Mucosa of rectum (tissue), 2 donors: ENCODE measurements around the gene CASZ1.
A peak's percentile ranks its signal among the peaks of the same experiment; 100 is the strongest.

Experiments
- H3K27ac ChIP-seq, 2 donors: one replicate each; pipeline ENCODE4 v1.7.0; 2013; ENCODE audit warnings: inconsistent platforms in 2 of 2, low read depth in 2 of 2, low read length in 2 of 2
- H3K27me3 ChIP-seq, 2 donors: one replicate each; pipeline ENCODE4 v1.7.0; 2013; ENCODE audit warnings: low read length in 2 of 2; ENCODE audit not compliant: control insufficient read depth in 2 of 2, insufficient read depth in 2 of 2
- H3K36me3 ChIP-seq, 2 donors: one replicate each; pipeline ENCODE4 v1.7.0; 2013; ENCODE audit warnings: low read length in 2 of 2; ENCODE audit not compliant: control insufficient read depth in 2 of 2, insufficient read depth in 2 of 2
- H3K4me1 ChIP-seq, 2 donors: one replicate each; pipeline ENCODE4 v1.7.0; 2013; ENCODE audit warnings: low read length in 2 of 2, mild to moderate bottlenecking in 1 of 2; ENCODE audit not compliant: control insufficient read depth in 2 of 2, insufficient read depth in 2 of 2
- H3K4me3 ChIP-seq, 2 donors: one replicate each; pipeline ENCODE4 v1.7.0; 2013; ENCODE audit warnings: low read length in 2 of 2
- H3K9ac ChIP-seq, 2 donors: one replicate each; pipeline ENCODE4 v1.7.0; 2013; ENCODE audit warnings: low read length in 2 of 2, low read depth in 1 of 2, mild to moderate bottlenecking in 1 of 2
- H3K9me3 ChIP-seq, 2 donors: one replicate each; pipeline ENCODE4 v1.7.0; 2013; ENCODE audit warnings: low read length in 2 of 2; ENCODE audit not compliant: control insufficient read depth in 2 of 2
- donor health status: healthy.
- donor health status: Normal muscosa, but diverticular disease.

Gene CASZ1

DNA sequence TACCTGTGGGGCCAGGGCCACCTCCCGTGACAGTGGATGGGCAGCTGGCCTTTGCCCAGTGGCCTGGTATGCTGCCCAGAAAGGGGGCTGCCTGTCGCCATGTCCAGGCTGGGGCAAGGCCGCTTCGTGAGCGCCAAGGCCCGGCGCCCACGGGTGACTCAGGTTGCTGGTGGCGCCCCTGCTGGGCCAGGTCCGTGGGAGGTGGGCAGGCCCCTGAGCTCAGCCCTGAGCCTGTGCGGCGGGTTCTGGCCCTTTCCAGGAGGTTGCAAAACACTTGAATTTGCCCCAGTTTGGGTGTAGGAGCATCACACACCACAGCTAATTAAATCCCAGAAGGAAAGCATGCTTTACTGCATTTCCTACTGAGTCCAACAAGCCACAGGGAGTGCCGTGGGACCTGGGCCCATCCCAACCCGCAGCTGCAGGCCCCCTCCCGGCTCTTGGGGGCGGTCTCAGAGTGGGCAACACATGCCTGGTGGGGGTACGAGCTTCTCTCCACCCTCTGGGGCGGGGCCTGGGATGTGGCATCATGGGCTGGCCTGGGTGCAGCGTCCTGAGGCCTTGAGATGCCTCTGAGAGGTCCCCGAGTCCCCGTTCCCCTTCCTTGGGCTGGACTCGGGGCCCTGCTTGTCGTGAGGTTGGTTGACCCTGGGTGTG is 161.9 kb downstream of the CASZ1 start:
- peaks cover 4 to 10% of the 10 kb centered on the region in 2 donors for H3K4me1 ChIP-seq
- H3K9me3 ChIP-seq, result no peaks in the 10 kb centered on the region
- H3K27me3 ChIP-seq, result no peaks in the 10 kb centered on the region
- H3K36me3 ChIP-seq, result peaks cover 3 to 7% of the 10 kb centered on the region in 2 donors
- no peak overlapping the region for H3K4me3 ChIP-seq
- peak overlapping the region; percentile 32 to 46 for H3K27ac ChIP-seq
- no peak overlapping the region for H3K9ac ChIP-seq

DNA sequence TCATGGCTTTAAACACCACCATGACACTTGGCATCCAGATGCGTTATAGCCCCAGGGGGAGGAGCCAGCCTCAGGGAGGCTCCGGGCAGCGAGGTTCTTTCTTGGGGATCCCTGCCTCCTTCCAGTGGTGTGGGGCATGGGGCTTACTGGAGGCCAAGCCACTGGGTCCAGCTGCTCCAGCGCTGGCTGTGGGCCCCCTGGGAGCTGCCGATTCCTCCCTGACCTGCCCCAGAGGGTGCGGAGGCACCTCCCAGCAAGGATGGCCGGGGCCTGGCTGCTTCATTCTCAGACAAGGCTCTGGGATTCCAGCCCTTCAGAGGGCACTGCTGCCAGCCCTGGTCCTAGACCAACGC is 162.4 kb downstream of the CASZ1 start:
- peak overlapping the region in 1 of 2 donors; percentile 18 for H3K27ac ChIP-seq
- H3K4me1 ChIP-seq, result peaks cover 4 to 10% of the 10 kb centered on the region in 2 donors
- no peak overlapping the region for H3K9ac ChIP-seq
- H3K9me3 ChIP-seq, result no peaks in the 10 kb centered on the region
- H3K27me3 ChIP-seq, result no peaks in the 10 kb centered on the region
- H3K36me3 ChIP-seq, result peaks cover 0 to 4% of the 10 kb centered on the region in 2 donors
- H3K4me3 ChIP-seq, result no peak overlapping the region

DNA sequence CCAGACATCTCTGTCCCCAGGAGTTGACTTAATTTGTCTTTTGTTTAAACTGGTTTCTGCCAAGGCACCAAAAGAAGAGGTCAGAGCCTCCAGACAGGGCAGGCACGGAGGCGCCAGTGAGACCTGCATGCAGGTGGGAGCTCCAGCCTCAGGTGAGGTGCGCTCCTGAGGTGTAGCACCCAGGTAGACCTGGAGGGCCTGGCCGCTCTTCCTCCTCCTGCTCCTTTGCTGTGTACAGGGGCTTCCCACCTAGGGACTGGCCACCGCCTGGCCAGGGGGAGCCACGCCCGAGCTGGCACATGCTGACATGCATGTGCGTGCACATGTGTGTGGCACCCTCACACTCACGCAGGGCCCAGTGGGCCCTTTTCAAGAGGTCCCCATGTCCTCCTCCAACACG is 163.0 kb downstream of the CASZ1 start:
- H3K27me3 ChIP-seq, result no peaks in the 10 kb centered on the region
- no peak overlapping the region for H3K27ac ChIP-seq
- H3K36me3 ChIP-seq, result peaks cover 0 to 4% of the 10 kb centered on the region in 2 donors
- H3K9ac ChIP-seq, result no peak overlapping the region
- H3K9me3 ChIP-seq, result no peaks in the 10 kb centered on the region
- no peak overlapping the region for H3K4me3 ChIP-seq
- H3K4me1 ChIP-seq, result peaks cover 4 to 10% of the 10 kb centered on the region in 2 donors

DNA sequence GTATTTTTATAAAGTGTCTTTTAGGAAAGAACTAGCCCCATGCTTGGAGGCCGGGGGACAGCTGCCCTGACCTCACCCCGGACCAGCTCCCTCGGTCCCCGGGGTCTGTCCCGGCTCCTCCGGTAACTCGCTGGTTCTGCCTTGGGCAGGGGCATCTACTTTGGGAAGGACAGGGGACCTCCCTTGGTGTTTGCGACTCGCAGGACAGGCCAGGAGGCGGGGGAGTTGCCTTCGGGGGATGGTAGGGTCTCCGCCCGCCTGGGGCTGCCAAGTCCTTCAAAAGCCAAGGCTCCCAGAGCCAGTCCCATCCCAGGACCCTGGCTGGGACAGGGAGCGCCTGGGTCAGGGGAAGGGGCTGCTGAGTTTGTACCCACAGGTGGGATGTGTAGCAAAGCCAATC is 163.8 kb downstream of the CASZ1 start:
- peaks cover 4 to 10% of the 10 kb centered on the region in 2 donors for H3K4me1 ChIP-seq
- H3K36me3 ChIP-seq, result peaks cover 0 to 4% of the 10 kb centered on the region in 2 donors

DNA sequence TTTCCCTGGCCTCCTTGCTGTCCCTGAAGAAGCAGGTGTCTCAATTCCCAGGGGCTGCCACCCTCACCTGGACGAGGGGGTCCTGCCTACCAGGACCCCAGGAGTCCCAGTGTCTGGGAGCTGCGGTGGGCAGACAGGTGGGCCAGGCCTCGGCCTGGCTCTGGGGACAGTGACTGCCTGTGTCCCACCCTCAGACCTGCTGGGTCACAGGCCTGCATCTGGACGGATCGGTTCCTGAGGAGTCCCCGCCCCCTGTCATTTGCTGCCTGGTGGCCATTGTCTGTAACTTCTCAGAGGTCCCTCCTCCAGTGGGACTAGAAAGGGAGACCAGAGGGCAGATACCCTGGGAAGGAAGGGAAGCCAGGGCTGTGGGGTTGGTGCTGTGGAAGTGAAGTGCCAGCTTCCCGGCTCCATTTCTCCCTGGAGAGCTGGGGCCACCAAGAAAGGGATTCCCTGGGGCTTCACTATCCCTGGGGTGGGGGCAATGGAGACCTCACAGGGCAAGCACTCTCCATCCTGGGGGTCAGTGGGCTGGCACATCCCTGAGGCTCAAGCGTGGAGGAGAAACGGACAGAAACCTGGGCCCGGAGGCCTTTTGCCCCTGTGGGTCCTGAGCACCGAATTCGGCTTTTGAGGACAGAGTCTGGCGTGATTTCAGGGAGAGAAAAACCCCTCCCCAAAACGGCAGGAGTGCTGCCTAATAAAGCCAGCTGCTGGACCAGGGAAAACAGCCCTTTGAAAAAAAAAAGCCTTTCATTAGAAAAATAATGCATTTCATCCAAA is 164.4 kb downstream of the CASZ1 start:
- H3K4me1 ChIP-seq, result peaks cover 4 to 10% of the 10 kb centered on the region in 2 donors
- peaks cover 0 to 4% of the 10 kb centered on the region in 2 donors for H3K36me3 ChIP-seq
- no peaks in the 10 kb centered on the region for H3K27me3 ChIP-seq
- H3K4me3 ChIP-seq, result no peak overlapping the region
- H3K9ac ChIP-seq, result no peak overlapping the region
- H3K27ac ChIP-seq, result peak overlapping the region in 1 of 2 donors; percentile 48
- H3K9me3 ChIP-seq, result no peaks in the 10 kb centered on the region

More for the DNA sequence above, 163.8 kb downstream of the CASZ1 start:
- H3K4me3 ChIP-seq, result no peak overlapping the region
- no peaks in the 10 kb centered on the region for H3K9me3 ChIP-seq
- no peaks in the 10 kb centered on the region for H3K27me3 ChIP-seq
- no peak overlapping the region for H3K27ac ChIP-seq
- H3K9ac ChIP-seq, result no peak overlapping the region

DNA sequence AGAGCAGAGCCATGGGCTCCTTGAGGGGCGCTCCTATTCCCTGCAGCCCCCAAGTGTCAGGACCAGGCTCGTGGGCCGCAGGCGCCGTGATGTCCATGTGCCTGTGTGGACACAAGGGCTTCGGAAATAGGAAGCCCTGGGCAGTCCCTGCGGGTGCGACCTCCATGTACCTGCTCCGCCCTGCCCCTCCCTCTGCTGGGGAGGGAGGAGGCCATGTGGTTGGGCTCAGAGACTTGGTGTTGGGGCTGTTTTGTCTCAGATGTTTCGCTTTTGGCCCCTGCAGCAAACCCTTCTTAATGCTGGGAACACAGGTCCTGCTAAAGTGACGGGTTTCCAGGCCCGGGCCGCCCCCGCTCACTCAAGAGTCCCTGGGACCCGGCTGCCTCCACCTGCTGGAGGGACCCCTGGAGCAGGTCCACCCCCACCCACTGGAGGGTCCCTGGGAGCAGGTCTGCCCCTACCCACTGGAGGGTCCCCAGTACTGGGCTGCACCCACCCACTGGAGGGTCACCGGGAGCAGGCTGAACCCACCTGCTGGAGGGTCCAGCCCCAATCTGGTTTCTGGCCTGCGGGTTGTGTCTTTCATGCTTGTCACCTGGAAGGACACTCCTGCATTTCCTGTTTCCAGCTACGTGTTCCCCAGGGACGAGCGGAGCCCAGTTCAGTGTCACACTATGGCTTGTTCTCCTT is 165.2 kb downstream of the CASZ1 start:
- H3K9ac ChIP-seq, result no peak overlapping the region
- H3K27me3 ChIP-seq, result no peaks in the 10 kb centered on the region
- H3K36me3 ChIP-seq, result peaks cover 0 to 7% of the 10 kb centered on the region in 2 donors
- peak overlapping the region in 1 of 2 donors; percentile 48 for H3K27ac ChIP-seq
- H3K4me1 ChIP-seq, result peaks cover 4 to 10% of the 10 kb centered on the region in 2 donors
- no peak overlapping the region for H3K4me3 ChIP-seq
- H3K9me3 ChIP-seq, result no peaks in the 10 kb centered on the region

DNA sequence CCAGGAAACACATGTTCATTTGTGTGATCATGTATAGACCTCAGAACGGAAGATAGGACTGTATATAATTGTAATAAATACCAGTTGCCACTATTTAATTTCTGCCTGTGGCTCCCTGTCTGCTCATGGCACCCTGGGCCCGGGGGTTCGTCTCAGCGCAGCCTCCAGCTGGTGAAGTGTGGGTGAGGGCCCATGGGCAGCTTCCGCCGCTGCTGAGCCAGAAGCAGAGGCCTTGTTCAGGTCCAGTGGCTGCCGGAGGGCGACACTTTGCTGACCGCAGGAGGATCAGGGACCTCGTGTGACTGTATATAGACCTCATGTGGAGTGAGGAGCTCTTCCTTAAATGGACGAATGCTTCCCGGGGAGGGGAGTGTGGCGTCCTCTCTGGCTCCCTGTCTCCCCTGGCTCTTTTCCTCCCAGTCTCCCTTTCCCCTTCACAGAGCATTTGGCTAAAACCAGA is 165.8 kb downstream of the CASZ1 start:
- Histone ChIP-seq H3K36me3 (peaks cover 0 to 8% of the 10 kb centered on the region in 2 donors), H3K9ac (no peak overlapping the region), H3K27ac (no peak overlapping the region)

DNA sequence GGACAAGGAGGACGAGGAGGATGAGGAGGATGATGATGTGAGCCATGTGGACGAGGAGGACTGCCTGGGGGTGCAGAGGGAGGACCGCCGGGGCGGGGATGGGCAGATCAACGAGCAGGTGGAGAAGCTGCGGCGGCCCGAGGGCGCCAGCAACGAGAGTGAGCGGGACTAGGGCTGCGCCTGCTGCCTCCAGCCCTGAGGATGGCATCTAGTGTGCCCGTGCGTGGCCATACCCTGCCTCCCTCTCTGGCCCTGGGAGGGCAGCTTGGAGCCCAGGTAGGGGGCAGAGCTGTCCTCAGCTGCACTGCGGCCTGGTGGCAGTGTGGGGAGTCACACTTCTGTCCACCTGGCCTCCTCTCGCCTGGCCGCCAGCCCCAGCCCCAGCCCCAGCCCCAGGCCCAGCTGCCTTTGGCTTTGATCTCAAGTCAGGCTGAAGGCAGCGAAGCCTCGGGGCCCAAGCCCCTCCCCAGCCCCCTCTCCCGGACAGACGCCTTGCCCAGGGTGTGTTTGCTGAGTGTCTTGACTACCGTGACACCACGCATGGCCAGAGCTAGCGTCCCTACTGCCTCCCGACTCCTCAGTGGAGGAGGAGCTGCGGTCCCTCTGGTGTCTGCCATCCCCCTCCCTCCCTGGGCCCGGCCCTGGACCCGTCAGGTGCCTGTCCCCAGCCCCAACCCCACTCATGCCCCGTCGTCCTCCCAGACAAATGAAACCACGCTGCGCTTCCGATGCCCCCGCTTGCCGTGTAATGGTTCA is 166.5 kb downstream of the CASZ1 start:
- Histone ChIP-seq H3K9me3 (no peaks in the 10 kb centered on the region), H3K36me3 (peaks cover 0 to 11% of the 10 kb centered on the region in 2 donors), H3K9ac (no peak overlapping the region), H3K27ac (no peak overlapping the region), H3K4me3 (no peak overlapping the region), H3K27me3 (no peaks in the 10 kb centered on the region), H3K4me1 (peaks cover 0 to 3% of the 10 kb centered on the region in 2 donors)

More for the DNA sequence above, 165.8 kb downstream of the CASZ1 start:
- H3K4me1 ChIP-seq, result peaks cover 4 to 10% of the 10 kb centered on the region in 2 donors
- H3K4me3 ChIP-seq, result no peak overlapping the region
- no peaks in the 10 kb centered on the region for H3K9me3 ChIP-seq
- H3K27me3 ChIP-seq, result no peaks in the 10 kb centered on the region

DNA sequence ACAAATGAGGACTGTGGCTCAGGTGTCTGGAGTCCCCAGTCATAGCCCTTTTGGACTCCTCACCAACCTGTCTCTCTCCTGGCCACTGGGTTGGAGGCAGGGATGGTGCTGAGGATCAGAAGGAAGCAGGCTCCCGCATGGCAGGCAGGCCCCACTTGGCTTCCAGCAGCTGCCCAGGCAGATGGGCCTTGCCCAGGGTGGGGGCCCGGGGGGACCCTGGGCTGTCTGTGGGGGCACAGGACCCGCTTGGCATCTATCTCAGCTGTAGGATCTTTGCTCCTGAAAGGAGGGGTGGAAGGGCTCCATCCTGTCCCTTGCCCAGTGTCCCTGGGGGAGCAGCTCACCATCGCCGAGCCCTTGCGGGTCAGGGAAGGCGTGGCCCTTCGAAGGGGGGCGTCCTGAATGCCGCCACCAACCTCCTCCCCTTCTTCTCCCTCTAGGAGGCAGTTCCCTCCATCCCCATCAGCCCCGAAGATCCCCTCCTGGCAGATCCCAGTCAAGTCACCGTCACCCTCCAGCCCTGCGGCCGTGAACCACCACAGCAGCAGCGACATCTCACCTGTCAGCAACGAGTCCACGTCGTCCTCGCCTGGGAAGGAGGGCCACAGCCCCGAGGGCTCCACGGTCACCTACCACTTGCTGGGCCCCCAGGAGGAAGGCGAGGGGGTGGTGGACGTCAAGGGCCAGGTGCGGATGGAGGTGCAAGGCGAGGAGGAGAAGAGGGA is 167.2 kb downstream of the CASZ1 start:
- H3K4me3 ChIP-seq, result no peak overlapping the region
- H3K9ac ChIP-seq, result no peak overlapping the region
- peaks cover 0 to 3% of the 10 kb centered on the region in 2 donors for H3K4me1 ChIP-seq
- no peaks in the 10 kb centered on the region for H3K9me3 ChIP-seq
- no peak overlapping the region for H3K27ac ChIP-seq
- no peaks in the 10 kb centered on the region for H3K27me3 ChIP-seq
- H3K36me3 ChIP-seq, result peaks cover 4 to 17% of the 10 kb centered on the region in 2 donors
